ENCODE results near the gene NFASC. TPM values are rescaled to one million over a fixed set of nuclear protein-coding genes. Genes with fewer than 3 reads are reported as not detected.

Gene NFASC
- total RNA-seq, 1 donor from 2014 or later = 1.6 TPM

- H3K4me1 ChIP-seq (ENCODE audit: control insufficient read depth in 3 of 3, insufficient read depth in 3 of 3, low read length in 3 of 3) = peaks cover 0 to 11% (median 2%) of the 10 kb centered on the region in 3 donors
- H3K27ac ChIP-seq (ENCODE audit: low read depth, low read length) = no peak overlapping the region
- peaks cover 0 to 2% (median 0%) of the 10 kb centered on the region in 3 donors for H3K27me3 ChIP-seq (ENCODE audit: control insufficient read depth in 3 of 3, insufficient read depth in 3 of 3, low read length in 3 of 3)
- no peak overlapping the region for H3K4me3 ChIP-seq (ENCODE audit: low read length in 3 of 3)
- no peaks in the 10 kb centered on the region for H3K36me3 ChIP-seq (ENCODE audit: control insufficient read depth in 3 of 3, insufficient read depth in 3 of 3, low read length in 3 of 3)
- no peak overlapping the region for H3K9ac ChIP-seq (ENCODE audit: low read depth in 1 of 3, low read length in 3 of 3)
- no peaks in the 10 kb centered on the region for H3K9me3 ChIP-seq (ENCODE audit: control insufficient read depth in 3 of 3, low read length in 3 of 3)
Measured at GRCh38 chr1:204921855-204922516, 51.3 kb downstream of the NFASC start.

- no peak overlapping the region for H3K27ac ChIP-seq (ENCODE audit: low read depth, low read length)
- no peaks in the 10 kb centered on the region for H3K9me3 ChIP-seq (ENCODE audit: control insufficient read depth in 3 of 3, low read length in 3 of 3)
- H3K27me3 ChIP-seq (ENCODE audit: control insufficient read depth in 3 of 3, insufficient read depth in 3 of 3, low read length in 3 of 3) = peaks cover 0 to 4% (median 2%) of the 10 kb centered on the region in 3 donors
- H3K9ac ChIP-seq (ENCODE audit: low read depth in 1 of 3, low read length in 3 of 3) = no peak overlapping the region
- no peaks in the 10 kb centered on the region for H3K36me3 ChIP-seq (ENCODE audit: control insufficient read depth in 3 of 3, insufficient read depth in 3 of 3, low read length in 3 of 3)
- H3K4me1 ChIP-seq (ENCODE audit: control insufficient read depth in 3 of 3, insufficient read depth in 3 of 3, low read length in 3 of 3) = peaks cover 0 to 11% (median 2%) of the 10 kb centered on the region in 3 donors
- no peak overlapping the region for H3K4me3 ChIP-seq (ENCODE audit: low read length in 3 of 3)
Measured at GRCh38 chr1:204923201-204923600, 52.5 kb downstream of the NFASC start.

GRCh38 chr1:204923626-204924012, 53.0 kb downstream of the NFASC start:
- no peaks in the 10 kb centered on the region for H3K36me3 ChIP-seq (ENCODE audit: control insufficient read depth in 3 of 3, insufficient read depth in 3 of 3, low read length in 3 of 3)
- H3K9ac ChIP-seq (ENCODE audit: low read depth in 1 of 3, low read length in 3 of 3) = no peak overlapping the region
- no peaks in the 10 kb centered on the region for H3K9me3 ChIP-seq (ENCODE audit: control insufficient read depth in 3 of 3, low read length in 3 of 3)
- H3K27me3 ChIP-seq (ENCODE audit: control insufficient read depth in 3 of 3, insufficient read depth in 3 of 3, low read length in 3 of 3) = peaks cover 0 to 4% (median 2%) of the 10 kb centered on the region in 3 donors
- peaks cover 0 to 11% (median 2%) of the 10 kb centered on the region in 3 donors for H3K4me1 ChIP-seq (ENCODE audit: control insufficient read depth in 3 of 3, insufficient read depth in 3 of 3, low read length in 3 of 3)
- no peak overlapping the region for H3K4me3 ChIP-seq (ENCODE audit: low read length in 3 of 3)
- H3K27ac ChIP-seq (ENCODE audit: low read depth, low read length) = no peak overlapping the region

- no peak overlapping the region for H3K4me3 ChIP-seq (ENCODE audit: low read length in 3 of 3)
- H3K9ac ChIP-seq (ENCODE audit: low read depth in 1 of 3, low read length in 3 of 3) = no peak overlapping the region
- H3K27ac ChIP-seq (ENCODE audit: low read depth, low read length) = no peak overlapping the region
- peaks cover 0 to 6% (median 2%) of the 10 kb centered on the region in 3 donors for H3K27me3 ChIP-seq (ENCODE audit: control insufficient read depth in 3 of 3, insufficient read depth in 3 of 3, low read length in 3 of 3)
- H3K4me1 ChIP-seq (ENCODE audit: control insufficient read depth in 3 of 3, insufficient read depth in 3 of 3, low read length in 3 of 3) = peaks cover 0 to 11% (median 2%) of the 10 kb centered on the region in 3 donors
- H3K9me3 ChIP-seq (ENCODE audit: control insufficient read depth in 3 of 3, low read length in 3 of 3) = no peaks in the 10 kb centered on the region
- H3K36me3 ChIP-seq (ENCODE audit: control insufficient read depth in 3 of 3, insufficient read depth in 3 of 3, low read length in 3 of 3) = no peaks in the 10 kb centered on the region
Measured at GRCh38 chr1:204924013-204924759, 53.5 kb downstream of the NFASC start.

GRCh38 chr1:204925701-204926100, 55.0 kb downstream of the NFASC start:
- H3K27me3 ChIP-seq (ENCODE audit: control insufficient read depth in 3 of 3, insufficient read depth in 3 of 3, low read length in 3 of 3) = peaks cover 0 to 7% (median 2%) of the 10 kb centered on the region in 3 donors
- H3K36me3 ChIP-seq (ENCODE audit: control insufficient read depth in 3 of 3, insufficient read depth in 3 of 3, low read length in 3 of 3) = no peaks in the 10 kb centered on the region
- H3K9ac ChIP-seq (ENCODE audit: low read depth in 1 of 3, low read length in 3 of 3) = no peak overlapping the region
- no peak overlapping the region for H3K27ac ChIP-seq (ENCODE audit: low read depth, low read length)
- H3K4me3 ChIP-seq (ENCODE audit: low read length in 3 of 3) = no peak overlapping the region
- peaks cover 0 to 9% (median 2%) of the 10 kb centered on the region in 3 donors for H3K4me1 ChIP-seq (ENCODE audit: control insufficient read depth in 3 of 3, insufficient read depth in 3 of 3, low read length in 3 of 3)
- no peaks in the 10 kb centered on the region for H3K9me3 ChIP-seq (ENCODE audit: control insufficient read depth in 3 of 3, low read length in 3 of 3)

GRCh38 chr1:204927673-204928641, 57.3 kb downstream of the NFASC start:
- Histone ChIP-seq H3K9me3 (ENCODE audit: control insufficient read depth in 3 of 3, low read length in 3 of 3) (no peaks in the 10 kb centered on the region), H3K36me3 (ENCODE audit: control insufficient read depth in 3 of 3, insufficient read depth in 3 of 3, low read length in 3 of 3) (no peaks in the 10 kb centered on the region), H3K27ac (ENCODE audit: low read depth, low read length) (no peak overlapping the region), H3K4me3 (ENCODE audit: low read length in 3 of 3) (no peak overlapping the region), H3K4me1 (ENCODE audit: control insufficient read depth in 3 of 3, insufficient read depth in 3 of 3, low read length in 3 of 3) (peaks cover 0 to 2% (median 0%) of the 10 kb centered on the region in 3 donors), H3K27me3 (ENCODE audit: control insufficient read depth in 3 of 3, insufficient read depth in 3 of 3, low read length in 3 of 3) (peaks cover 0 to 7% (median 4%) of the 10 kb centered on the region in 3 donors), H3K9ac (ENCODE audit: low read depth in 1 of 3, low read length in 3 of 3) (no peak overlapping the region)

- Histone ChIP-seq H3K4me3 (ENCODE audit: low read length in 3 of 3) (no peak overlapping the region), H3K27ac (ENCODE audit: low read depth, low read length) (no peak overlapping the region), H3K9me3 (ENCODE audit: control insufficient read depth in 3 of 3, low read length in 3 of 3) (no peaks in the 10 kb centered on the region), H3K27me3 (ENCODE audit: control insufficient read depth in 3 of 3, insufficient read depth in 3 of 3, low read length in 3 of 3) (peaks cover 0 to 9% (median 4%) of the 10 kb centered on the region in 3 donors), H3K36me3 (ENCODE audit: control insufficient read depth in 3 of 3, insufficient read depth in 3 of 3, low read length in 3 of 3) (no peaks in the 10 kb centered on the region), H3K4me1 (ENCODE audit: control insufficient read depth in 3 of 3, insufficient read depth in 3 of 3, low read length in 3 of 3) (peaks cover 0 to 2% (median 0%) of the 10 kb centered on the region in 3 donors), H3K9ac (ENCODE audit: low read depth in 1 of 3, low read length in 3 of 3) (no peak overlapping the region)
Measured at GRCh38 chr1:204928671-204929486, 58.2 kb downstream of the NFASC start.

- Histone ChIP-seq H3K9me3 (ENCODE audit: control insufficient read depth in 3 of 3, low read length in 3 of 3) (no peaks in the 10 kb centered on the region), H3K27me3 (ENCODE audit: control insufficient read depth in 3 of 3, insufficient read depth in 3 of 3, low read length in 3 of 3) (peaks cover 0 to 9% (median 4%) of the 10 kb centered on the region in 3 donors)
Measured at GRCh38 chr1:204929487-204930154, 59.0 kb downstream of the NFASC start.

GRCh38 chr1:204930155-204930523, 59.5 kb downstream of the NFASC start:
- no peaks in the 10 kb centered on the region for H3K4me1 ChIP-seq (ENCODE audit: control insufficient read depth in 3 of 3, insufficient read depth in 3 of 3, low read length in 3 of 3)
- H3K4me3 ChIP-seq (ENCODE audit: low read length in 3 of 3) = no peak overlapping the region
- H3K9ac ChIP-seq (ENCODE audit: low read depth in 1 of 3, low read length in 3 of 3) = no peak overlapping the region
- no peaks in the 10 kb centered on the region for H3K9me3 ChIP-seq (ENCODE audit: control insufficient read depth in 3 of 3, low read length in 3 of 3)
- no peaks in the 10 kb centered on the region for H3K36me3 ChIP-seq (ENCODE audit: control insufficient read depth in 3 of 3, insufficient read depth in 3 of 3, low read length in 3 of 3)
- H3K27me3 ChIP-seq (ENCODE audit: control insufficient read depth in 3 of 3, insufficient read depth in 3 of 3, low read length in 3 of 3) = peaks cover 0 to 9% (median 4%) of the 10 kb centered on the region in 3 donors
- no peak overlapping the region for H3K27ac ChIP-seq (ENCODE audit: low read depth, low read length)

More at GRCh38 chr1:204929487-204930154, 59.0 kb downstream of the NFASC start:
- Histone ChIP-seq H3K4me1 (ENCODE audit: control insufficient read depth in 3 of 3, insufficient read depth in 3 of 3, low read length in 3 of 3) (no peaks in the 10 kb centered on the region), H3K9ac (ENCODE audit: low read depth in 1 of 3, low read length in 3 of 3) (no peak overlapping the region), H3K27ac (ENCODE audit: low read depth, low read length) (no peak overlapping the region), H3K36me3 (ENCODE audit: control insufficient read depth in 3 of 3, insufficient read depth in 3 of 3, low read length in 3 of 3) (no peaks in the 10 kb centered on the region), H3K4me3 (ENCODE audit: low read length in 3 of 3) (no peak overlapping the region)

All from skeletal muscle tissue (tissue), 4 donors.